ENCODE measurements around the gene ZC3H12D. TPM values are rescaled to one million over a fixed set of nuclear protein-coding genes. Genes with fewer than 3 reads are reported as not detected.

The ZC3H12D gene
- total RNA-seq = 1 to 10 TPM; 1.6 to 7.2 (median 3.1) TPM

DNA sequence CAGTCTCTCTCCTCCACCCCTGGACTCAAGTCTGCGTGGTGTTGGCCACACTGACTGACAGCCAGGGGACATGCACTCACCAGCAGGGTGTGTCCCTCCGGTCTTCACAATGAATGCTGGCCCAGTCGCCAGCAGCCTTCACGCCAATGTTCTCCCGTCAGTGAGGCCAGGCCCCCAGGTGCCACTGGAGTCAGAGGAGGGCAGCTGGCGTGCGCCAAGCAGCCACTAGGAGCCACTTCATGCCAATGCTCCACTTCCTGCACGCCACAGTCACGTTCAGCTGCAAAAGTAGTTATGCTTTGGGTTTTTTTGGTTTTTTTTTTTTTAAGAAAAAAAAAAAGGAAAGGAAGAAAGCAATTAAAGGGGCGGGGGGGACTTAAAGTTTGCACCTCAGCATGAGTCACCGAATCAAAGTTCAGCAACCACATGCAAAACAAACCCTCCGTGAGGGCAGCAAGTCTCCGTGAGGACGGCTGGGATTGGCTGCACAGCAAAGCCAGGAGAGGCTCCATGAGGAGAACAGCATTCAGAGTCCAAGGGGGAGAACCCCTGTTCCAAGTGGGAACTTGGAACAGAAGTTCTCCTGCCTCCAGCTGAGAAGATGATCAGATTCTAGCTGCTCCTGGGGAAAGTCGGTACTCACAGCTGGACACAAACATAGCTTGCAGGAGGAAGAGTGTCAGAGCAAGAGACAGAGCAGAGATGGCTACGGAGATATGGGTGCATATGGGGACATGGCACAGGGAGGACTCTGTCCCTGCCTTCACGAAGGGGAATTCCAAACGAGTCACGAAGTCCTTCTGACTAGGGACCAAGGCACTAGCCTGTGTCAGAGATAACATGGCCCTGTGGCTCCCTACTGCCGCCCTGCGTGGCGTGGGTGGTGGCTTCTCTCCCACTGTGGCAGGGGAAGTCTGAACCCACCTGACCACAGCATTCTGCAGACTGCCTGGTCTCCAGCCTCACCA is at the start of gene ZC3H12D:
ZC3H12D (minus strand) TSS at position 282 of the 968 bp plus-strand sequence. CDS start 10,471 bp downstream, outside the sequence.
- WGBS, 2 donors = 65 to 68% methylated on average over 21 to 22 of the region's 22 CpGs
- Histone ChIP-seq H3K27me3 (no peaks in the 10 kb centered on the region), H3K4me3 (peak within 1 kb of the TSS in 1 of 4 donors; percentile 33), H3K27ac (peak within 1 kb of the TSS in 3 of 4 donors; percentile 42 to 76 (median 57)), H3K36me3 (no peaks in the 10 kb centered on the region), H3K9me3 (no peaks in the 10 kb centered on the region), H3K4me1 (peaks cover 0 to 17% (median 4%) of the 10 kb centered on the region in 4 donors)
- peak; percentile 17 to 33 for TF ChIP-seq EP300 (IDR thresholded peaks at IDR 0.05)
- TF ChIP-seq, protein P1, sequence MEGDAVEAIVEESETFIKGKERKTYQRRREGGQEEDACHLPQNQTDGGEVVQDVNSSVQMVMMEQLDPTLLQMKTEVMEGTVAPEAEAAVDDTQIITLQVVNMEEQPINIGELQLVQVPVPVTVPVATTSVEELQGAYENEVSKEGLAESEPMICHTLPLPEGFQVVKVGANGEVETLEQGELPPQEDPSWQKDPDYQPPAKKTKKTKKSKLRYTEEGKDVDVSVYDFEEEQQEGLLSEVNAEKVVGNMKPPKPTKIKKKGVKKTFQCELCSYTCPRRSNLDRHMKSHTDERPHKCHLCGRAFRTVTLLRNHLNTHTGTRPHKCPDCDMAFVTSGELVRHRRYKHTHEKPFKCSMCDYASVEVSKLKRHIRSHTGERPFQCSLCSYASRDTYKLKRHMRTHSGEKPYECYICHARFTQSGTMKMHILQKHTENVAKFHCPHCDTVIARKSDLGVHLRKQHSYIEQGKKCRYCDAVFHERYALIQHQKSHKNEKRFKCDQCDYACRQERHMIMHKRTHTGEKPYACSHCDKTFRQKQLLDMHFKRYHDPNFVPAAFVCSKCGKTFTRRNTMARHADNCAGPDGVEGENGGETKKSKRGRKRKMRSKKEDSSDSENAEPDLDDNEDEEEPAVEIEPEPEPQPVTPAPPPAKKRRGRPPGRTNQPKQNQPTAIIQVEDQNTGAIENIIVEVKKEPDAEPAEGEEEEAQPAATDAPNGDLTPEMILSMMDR (IDR thresholded peaks at IDR 0.05) = peak in 4 of 5 experiments; percentile 16 to 30 (median 28)
- TF ChIP-seq POLR2A (IDR thresholded peaks at IDR 0.05) = no peak
- DNase-seq (ENCODE audit: low spot score in 2 of 2) = peak in 1 of 2 donors; percentile 45

- no peak overlapping the region for H3K27ac ChIP-seq
- no peaks in the 10 kb centered on the region for H3K27me3 ChIP-seq
- no peak overlapping the region for H3K4me3 ChIP-seq
- no peaks in the 10 kb centered on the region for H3K9me3 ChIP-seq
- peaks cover 8 to 98% (median 9%) of the 10 kb centered on the region in 3 donors for H3K36me3 ChIP-seq
- H3K4me1 ChIP-seq = no peaks in the 10 kb centered on the region
- WGBS, 2 donors = 90 to 97% methylated on average over 5 of the region's 5 CpGs
- no peak for TF ChIP-seq EP300 (IDR thresholded peaks at IDR 0.05)
- no peak for TF ChIP-seq POLR2A (IDR thresholded peaks at IDR 0.05)
- DNase-seq (ENCODE audit: low spot score in 2 of 2) = no peak
Observed at GRCh38 chr6:149529650-149530049, 44.8 kb upstream of the ZC3H12D start.

- no peak overlapping the region for H3K27ac ChIP-seq
- H3K27me3 ChIP-seq = no peaks in the 10 kb centered on the region
- H3K36me3 ChIP-seq = peaks cover 0 to 48% (median 0%) of the 10 kb centered on the region in 3 donors
- H3K4me1 ChIP-seq = peaks cover 0 to 10% (median 0%) of the 10 kb centered on the region in 4 donors
- DNase-seq (ENCODE audit: low spot score in 2 of 2) = no peak
- H3K9me3 ChIP-seq = no peaks in the 10 kb centered on the region
- TF ChIP-seq POLR2A (IDR thresholded peaks at IDR 0.05) (no peak), EP300 (IDR thresholded peaks at IDR 0.05) (no peak)
- TF ChIP-seq, protein P1 (IDR thresholded peaks at IDR 0.05) = no peak
- WGBS, 2 donors = 91% methylated on average over 1 of the region's 1 CpG
- no peak overlapping the region for H3K4me3 ChIP-seq
Observed at GRCh38 chr6:149515494-149515893, 30.7 kb upstream of the ZC3H12D start.

- Histone ChIP-seq H3K4me1 (peaks cover 0 to 10% (median 0%) of the 10 kb centered on the region in 4 donors), H3K27me3 (no peaks in the 10 kb centered on the region), H3K9me3 (no peaks in the 10 kb centered on the region), H3K27ac (no peak overlapping the region), H3K4me3 (no peak overlapping the region), H3K36me3 (peaks cover 0 to 42% (median 0%) of the 10 kb centered on the region in 3 donors)
- TF ChIP-seq POLR2A (IDR thresholded peaks at IDR 0.05) = no peak
- 70 to 78% methylated on average over 5 of the region's 5 CpGs for WGBS, 2 donors
- DNase-seq (ENCODE audit: low spot score in 2 of 2) = no peak
Observed at GRCh38 chr6:149513915-149514314, 29.1 kb upstream of the ZC3H12D start.

GRCh38 chr6:149510793-149511512 is 26.1 kb upstream of the ZC3H12D start:
- Histone ChIP-seq H3K4me1 (no peaks in the 10 kb centered on the region), H3K36me3 (peaks cover 0 to 42% (median 0%) of the 10 kb centered on the region in 3 donors), H3K27ac (no peak overlapping the region), H3K4me3 (no peak overlapping the region), H3K27me3 (no peaks in the 10 kb centered on the region), H3K9me3 (no peaks in the 10 kb centered on the region)
- TF ChIP-seq, protein P1 (IDR thresholded peaks at IDR 0.05) = no peak
- TF ChIP-seq POLR2A (IDR thresholded peaks at IDR 0.05) = no peak
- no peak for TF ChIP-seq EP300 (IDR thresholded peaks at IDR 0.05)
- 85 to 86% methylated on average over 4 of the region's 4 CpGs for WGBS, 2 donors
- DNase-seq (ENCODE audit: low spot score in 2 of 2) = no peak
